ENCODE data around the gene BHLHA15.

The BHLHA15 gene

DNA sequence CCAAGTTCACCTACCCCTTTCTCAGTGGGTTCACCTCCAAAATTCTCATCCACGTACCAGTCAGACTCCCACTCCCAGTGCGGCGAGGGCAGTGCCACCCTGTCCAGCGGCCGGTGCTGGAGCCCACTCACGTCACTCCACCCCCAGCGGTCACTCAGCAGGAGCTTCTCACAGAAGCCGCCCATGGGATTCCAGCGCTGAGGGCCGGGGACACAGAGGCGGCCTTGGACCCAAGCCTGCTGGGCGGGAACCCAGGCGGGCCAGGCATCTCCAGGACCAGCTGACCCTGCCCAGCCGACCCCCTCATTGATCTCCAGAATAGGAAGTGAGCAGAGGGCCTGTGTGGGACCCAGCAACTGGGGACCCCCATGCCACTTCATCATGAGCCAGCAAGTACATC is 33.6 kb downstream of the BHLHA15 start:
- DNase-seq (ENCODE audit: low spot score): no peak

GRCh38 chr7:98248156-98248555 is 36.9 kb downstream of the BHLHA15 start:
- DNase-seq (ENCODE audit: low spot score): no peak

GRCh38 chr7:98249106-98249505 is 37.9 kb downstream of the BHLHA15 start:
- DNase-seq (ENCODE audit: low spot score): no peak

DNA sequence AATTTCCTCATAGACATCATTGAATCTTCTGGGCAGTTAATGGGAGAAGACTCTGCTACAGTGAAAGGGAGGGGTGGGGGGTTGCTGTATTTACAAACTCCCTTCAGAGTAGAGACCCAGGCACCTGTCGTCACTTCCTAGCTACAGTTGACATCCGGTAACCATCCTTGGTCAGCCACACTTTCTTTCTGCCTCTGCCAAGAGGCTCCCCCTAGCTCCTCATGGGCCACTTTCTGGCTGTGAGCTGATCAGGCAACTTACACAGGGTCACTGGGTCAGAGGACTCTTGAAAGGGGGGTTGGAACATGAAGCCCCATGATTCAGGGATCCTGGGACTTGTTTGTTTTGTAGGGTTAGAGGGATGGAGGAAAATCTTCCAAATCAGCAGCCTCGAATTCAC is 39.5 kb downstream of the BHLHA15 start:
- peak; percentile 81 for DNase-seq (ENCODE audit: low spot score)

- DNase-seq (ENCODE audit: low spot score): peak; percentile 86
Observed at GRCh38 chr7:98251231-98251600, 40.0 kb downstream of the BHLHA15 start.

DNA sequence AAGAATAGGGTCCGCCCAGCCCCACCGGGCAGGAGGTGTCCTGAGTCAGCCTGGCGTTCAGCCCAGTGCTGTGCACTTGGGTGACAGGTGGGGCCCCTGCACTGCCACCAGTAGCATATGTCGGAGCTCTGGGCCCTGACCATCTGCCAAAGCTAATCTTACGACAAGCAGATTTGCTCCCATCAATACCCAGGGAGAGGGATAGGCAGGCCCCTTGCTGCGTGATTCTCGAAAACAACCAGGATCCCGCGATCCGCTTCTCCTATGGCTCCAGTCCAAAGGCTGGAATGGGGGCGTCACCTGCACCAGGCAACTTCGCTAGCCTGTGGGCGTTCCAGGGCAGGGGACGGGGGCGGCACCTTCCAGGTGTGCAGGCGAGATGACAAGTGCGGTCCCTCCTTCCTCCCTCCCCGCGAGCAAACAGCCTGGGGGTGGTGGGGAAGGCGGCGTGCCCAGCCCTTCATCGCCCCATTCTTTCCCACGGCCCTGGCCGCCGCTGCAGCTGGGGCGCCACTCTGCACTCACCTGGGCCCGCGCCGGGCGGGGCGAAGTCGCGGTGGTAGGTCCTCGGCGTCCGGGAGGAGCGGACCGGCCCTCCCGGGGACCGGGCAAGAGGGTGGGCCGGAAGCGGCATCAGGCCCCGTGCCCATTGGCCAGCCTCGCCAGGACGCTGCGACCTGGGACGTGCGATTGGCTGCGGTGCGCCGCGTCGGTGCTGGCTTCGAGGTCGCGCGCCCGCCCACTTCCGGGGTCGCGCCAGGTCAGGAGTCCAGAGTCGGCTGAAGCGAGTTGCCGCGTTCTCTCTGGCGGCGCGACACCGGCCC is 40.6 kb downstream of the BHLHA15 start, which contains the start of gene TECPR1:
TECPR1 (minus strand) TSS at position 632 of the 824 bp plus-strand sequence. CDS start 6,086 bp downstream, outside the sequence.
- peak; percentile 95 for DNase-seq (ENCODE audit: low spot score)

GRCh38 chr7:98252425-98253054 is 41.3 kb downstream of the BHLHA15 start:
- no peak for DNase-seq (ENCODE audit: low spot score)

GRCh38 chr7:98254516-98254915 is 43.3 kb downstream of the BHLHA15 start:
- DNase-seq (ENCODE audit: low spot score): no peak

- peak; percentile 72 for DNase-seq (ENCODE audit: low spot score)
Observed at GRCh38 chr7:98254951-98255610, 43.8 kb downstream of the BHLHA15 start.

DNA sequence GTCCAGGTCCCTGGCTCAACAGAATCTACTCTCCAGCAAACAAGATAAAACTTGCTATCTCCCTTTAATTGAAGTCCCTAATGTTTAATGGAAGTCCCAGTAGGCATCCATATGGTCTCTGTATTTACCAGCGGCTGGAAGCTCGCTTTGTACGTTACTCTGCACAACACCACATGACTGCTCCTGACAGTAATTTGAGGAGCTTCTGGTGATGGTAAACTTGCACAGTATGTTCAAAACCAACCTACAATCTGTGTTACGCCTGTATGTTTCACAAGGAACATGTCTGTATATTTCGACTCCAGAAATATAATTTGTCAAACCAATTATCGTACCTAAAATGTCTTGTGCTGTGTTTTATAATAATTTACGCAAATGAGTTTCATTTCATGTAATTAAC is 45.2 kb downstream of the BHLHA15 start:
- DNase-seq (ENCODE audit: low spot score): no peak

GRCh38 chr7:98257701-98258100 is 46.5 kb downstream of the BHLHA15 start:
- no peak for DNase-seq (ENCODE audit: low spot score)

Data from NAMALWA (cell line).